Right lobe of liver (tissue), 4 donors: Measurements from ENCODE around the gene WDR18.

Experiments
- CTCF ChIP-seq, 4 donors: fragments of 200-600 bp in 3 of 4; fragments of 450-650 bp in 1 of 4; IDR thresholded peaks; one replicate each; pipeline versions ENCODE4 v1.5.1 to v1.8.0; 2016 to 2022; ENCODE audit warnings: antibody characterized with exemption in 4 of 4, mild to moderate bottlenecking in 2 of 4
- POLR2A ChIP-seq: fragments of 450-650 bp; IDR thresholded peaks from one replicate; pipeline ENCODE4 v1.6.1; 2017; ENCODE audit warnings: antibody characterized with exemption, mild to moderate bottlenecking
- donor health status: DM: no; HTN: no; CAD: no.
- donor health status: DM: no; HTN: no; CAD: no.
- donor health status: DM: no; HTN: yes; CAD: no.

GRCh38 chr19:995051-995827 lies 11.1 kb downstream of the WDR18 start:
- TF ChIP-seq CTCF (IDR thresholded peaks at IDR 0.05) (no peak), POLR2A (no peak)
